GM19455 (cell line): ENCODE results near the gene ZSCAN2.

Experiments used
- ATAC-seq: cut with Tn5 transposase; IDR thresholded peaks from one replicate; pipeline ENCODE4 v1.9.1; 2021; ENCODE audit not compliant: unreplicated experiment

The ZSCAN2 gene

DNA sequence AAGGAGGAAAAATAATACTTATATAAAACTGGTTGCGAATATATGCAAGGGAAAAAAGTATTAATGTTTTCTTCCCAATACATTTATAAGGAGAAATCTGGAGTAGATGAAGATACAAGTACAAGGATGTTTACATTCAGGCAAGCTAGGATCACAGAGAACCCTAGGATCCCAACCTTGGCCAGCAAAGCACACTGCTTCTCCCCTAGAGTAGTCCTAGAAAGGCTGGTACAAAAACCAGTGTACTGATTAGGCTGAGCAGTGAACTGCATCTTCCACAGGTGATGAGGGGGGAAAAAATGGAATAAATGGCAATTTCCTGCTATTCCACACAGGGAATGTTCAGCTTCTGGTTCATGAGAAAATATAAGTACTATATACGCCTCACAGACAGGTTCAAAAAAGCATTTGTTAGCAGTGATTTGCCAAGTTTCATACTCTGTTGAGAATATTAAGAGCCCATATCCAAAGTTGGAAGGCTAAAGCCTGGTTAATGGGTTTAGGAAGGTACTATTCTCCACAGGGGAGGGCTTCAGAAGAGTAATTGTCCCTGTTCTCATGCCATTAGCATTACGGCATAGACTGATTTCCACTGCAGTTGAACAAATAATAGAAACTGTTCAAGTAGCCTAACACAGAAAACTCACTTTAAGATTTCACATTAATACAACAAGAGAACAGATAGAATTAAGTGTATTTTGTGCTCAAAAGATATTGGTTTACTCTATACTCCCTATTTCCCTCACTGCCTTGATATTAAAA, 67.6 kb downstream of the ZSCAN2 start:
- ATAC-seq = no peak

DNA sequence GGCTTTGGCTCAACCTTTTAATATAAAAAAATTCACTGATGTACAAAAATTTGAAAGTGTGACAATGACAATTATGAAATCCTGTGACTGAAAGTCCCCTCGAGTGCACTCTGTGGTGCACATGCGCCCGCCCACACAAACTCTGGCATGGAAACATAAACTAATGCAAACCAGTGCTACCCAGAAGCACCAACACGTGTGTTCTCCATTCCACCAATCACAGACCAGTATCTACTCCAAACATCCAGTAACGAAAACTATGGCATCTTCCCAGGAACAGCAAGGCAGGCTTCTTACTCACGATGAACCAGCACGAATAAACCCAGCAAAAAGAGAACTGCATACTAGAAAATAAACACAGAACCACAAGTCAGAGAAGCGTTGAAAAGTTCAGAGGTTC, 68.9 kb downstream of the ZSCAN2 start:
- ATAC-seq = no peak

DNA sequence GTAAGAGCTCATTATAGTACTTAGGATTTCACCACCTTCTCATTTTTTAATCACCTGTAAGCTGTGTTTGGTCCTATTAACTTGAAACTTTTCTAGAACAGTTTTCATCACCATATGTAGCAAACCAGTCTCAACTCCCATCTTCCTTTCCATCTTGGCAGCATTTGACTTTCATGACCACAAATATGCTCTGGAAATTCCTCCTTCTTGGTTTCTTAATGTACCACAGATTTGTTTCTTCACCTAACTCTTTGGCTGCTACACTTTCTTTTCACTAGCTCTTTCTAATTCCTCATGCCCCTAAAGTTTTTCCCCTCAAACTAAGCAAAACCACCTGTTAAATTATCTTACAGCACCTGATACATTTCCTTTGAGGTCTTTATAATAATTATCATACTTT, 70.4 kb downstream of the ZSCAN2 start:
- ATAC-seq = no peak
